SIG-M5 treated with dmso at 0.1 percent for 504 hours (cell line): ENCODE results near the gene RORB.
"Not testable (repeated sequence)": the region's sequence is repeated elsewhere in the genome, so short reads cannot be mapped to it uniquely, and the experiment has no call there.

Source experiments
- DNase-seq: peaks from one replicate; lab custom pipeline; 2025; ENCODE audit not compliant: unreplicated experiment; lab: John Stamatoyannopoulos, UW

RORB gene

GRCh38 chr9:74512416-74512815, 15.3 kb downstream of the RORB start:
- DNase-seq: no peak

GRCh38 chr9:74513221-74513620, 16.1 kb downstream of the RORB start:
- no peak for DNase-seq

DNA sequence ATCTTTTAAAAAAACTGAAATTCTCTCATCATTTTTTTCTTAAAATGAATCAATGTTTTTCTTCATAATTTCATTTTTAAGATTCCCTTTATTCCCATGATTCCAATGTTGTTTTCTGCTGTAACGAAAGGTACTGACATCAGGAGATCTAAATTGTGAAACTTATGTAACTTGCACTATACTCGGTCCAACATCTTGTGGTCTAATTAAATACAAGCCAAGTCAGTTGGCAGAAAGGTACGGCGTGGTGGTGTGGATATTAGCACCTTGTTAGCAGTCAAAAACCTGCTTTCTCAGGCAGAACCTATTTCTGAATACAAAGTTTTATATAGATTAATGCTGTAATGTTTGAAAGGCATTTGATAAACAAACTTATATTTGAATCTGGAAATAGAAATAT, 20.1 kb downstream of the RORB start:
- no peak for DNase-seq

GRCh38 chr9:74519419-74519818, 22.3 kb downstream of the RORB start:
- no peak for DNase-seq

DNA sequence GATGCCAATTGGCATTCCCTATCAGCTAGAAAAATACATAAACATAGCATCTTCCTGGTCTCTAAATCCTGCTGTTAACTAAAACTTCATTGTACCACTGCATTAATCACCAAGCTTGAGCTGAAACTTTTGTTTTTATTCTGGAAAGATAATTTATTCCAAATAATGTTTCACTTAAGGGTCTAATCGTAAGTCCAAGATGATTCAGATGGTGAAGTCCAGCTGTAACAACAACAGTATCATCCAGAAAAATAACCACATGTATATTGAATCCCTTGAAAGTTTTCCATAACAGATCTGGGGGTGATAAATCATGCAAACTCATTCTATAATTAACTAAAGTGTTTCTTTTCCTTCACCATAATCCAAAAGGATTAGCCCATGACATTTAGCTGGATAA, 23.9 kb downstream of the RORB start:
- DNase-seq: no peak

GRCh38 chr9:74524289-74524688, 27.2 kb downstream of the RORB start:
- no peak for DNase-seq

GRCh38 chr9:74526215-74526614, 29.1 kb downstream of the RORB start:
- DNase-seq: no peak

DNA sequence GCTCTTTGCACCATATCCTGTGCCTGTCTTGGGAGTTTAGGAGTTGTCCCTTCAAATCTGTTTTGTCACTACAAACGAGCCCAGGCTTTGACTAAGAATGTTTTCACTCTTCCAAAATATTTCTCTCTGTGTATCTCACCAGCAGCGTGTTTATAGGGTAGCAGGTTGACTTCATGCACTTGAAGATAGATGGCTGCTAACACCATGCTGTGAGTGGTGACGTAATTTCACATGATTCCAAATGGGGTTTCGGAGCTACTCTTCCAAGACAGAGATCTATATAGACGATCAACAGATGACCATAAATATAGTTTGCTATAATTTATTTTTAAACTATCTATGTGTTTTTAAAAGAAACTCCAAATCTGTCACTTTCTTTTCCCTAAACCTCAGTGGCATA, 30.6 kb downstream of the RORB start:
- DNase-seq: no peak

GRCh38 chr9:74528207-74528606, 31.1 kb downstream of the RORB start:
- DNase-seq: no peak

DNA sequence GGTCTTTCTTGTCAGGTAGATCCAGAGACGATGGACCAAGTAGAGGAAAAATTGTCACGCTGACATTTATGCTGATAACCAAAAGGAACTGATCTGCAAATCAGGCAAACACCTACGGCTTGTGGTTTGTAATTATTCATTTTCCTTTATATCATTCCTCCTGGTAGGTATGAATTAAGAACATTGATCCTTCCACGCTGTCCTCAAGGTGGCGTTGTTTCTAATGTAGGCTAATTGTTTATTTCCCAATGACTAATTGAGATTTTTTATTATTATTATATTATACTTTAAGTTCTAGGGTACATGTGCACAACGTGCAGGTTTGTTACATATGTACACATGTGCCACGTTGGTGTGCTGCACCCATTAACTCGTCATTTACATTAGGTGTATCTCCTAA, 33.3 kb downstream of the RORB start:
- DNase-seq: not testable (repeated sequence)

DNA sequence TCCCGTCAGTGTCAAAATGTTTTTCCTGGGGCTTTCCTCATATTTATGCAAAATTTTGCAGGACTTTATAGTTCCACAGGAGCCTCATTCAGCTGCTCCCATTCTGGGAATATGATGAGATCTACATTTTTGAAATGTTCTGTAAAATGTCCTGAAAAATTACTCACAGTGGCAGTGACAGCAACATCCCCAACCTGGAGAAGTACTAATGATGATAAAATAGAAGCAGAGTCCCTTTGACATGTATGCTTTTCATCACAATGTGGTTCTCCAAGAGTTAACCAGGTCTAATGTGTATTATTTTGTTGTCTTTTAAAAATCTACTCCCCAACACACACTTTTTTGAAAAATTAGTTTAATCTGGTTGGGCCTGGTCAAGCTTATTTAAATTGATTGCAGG, 36.1 kb downstream of the RORB start:
- DNase-seq: no peak

DNA sequence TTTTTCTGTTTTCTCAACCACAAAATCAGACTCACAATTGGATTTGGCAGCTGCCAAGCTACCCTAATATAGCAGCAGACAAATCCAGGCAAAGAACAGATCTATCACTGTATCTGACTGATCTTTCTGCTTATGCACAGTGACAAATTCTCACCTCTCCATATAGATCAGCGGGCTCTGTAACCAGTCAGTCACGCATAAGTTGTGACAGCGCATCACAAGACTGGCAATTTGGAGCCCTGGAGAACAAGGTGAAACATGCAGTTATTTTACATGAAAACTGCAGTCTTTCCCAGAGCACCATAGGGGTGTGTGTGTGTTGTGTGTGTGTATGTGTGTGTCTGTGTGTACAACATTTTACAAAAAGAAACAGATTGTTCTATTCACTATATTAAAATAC, 37.7 kb downstream of the RORB start:
- DNase-seq: no peak

DNA sequence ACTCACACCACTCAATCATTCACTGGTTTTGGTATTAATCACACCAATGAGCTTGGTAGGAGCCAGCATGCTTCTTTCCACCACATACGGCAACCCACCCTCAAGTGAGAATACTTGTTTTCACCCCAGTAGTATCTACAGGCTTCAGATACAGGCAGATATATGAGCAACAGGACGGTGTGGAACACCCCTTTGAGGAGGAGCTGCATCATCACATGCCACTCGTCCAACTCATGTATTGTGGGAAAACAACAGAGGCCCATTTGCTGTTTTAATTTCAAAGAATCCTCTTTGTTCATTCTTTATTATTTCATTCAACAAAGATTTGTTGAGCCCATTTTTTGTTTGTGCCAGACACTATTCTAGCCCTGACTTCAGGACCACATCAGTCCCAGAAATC, 46.0 kb downstream of the RORB start:
- DNase-seq: no peak

DNA sequence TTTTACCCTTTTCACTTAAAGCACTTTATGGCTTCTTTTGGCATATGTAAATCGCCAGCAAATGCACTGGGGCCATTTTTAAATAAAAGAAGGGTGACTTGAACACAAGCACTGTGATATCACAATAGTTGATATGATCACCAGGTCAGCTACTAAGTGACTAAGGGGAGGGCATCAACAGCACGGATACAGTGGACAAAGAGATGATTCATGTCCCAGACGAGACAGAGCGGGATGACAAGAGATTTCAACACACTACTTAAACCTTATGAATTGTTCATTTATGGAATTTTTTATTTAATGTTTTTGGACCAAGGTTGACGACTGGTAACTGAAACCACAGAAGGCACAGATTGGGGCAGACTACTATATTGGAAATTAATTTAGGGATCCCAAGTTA, 54.1 kb downstream of the RORB start:
- no peak for DNase-seq

- no peak for DNase-seq
Measured at GRCh38 chr9:74554751-74555419, 57.8 kb downstream of the RORB start.

- no peak for DNase-seq
Measured at GRCh38 chr9:74555565-74555964, 58.4 kb downstream of the RORB start.

GRCh38 chr9:74556685-74557084, 59.5 kb downstream of the RORB start:
- no peak for DNase-seq

- peak; percentile 16 for DNase-seq
Measured at GRCh38 chr9:74557571-74557970, 60.4 kb downstream of the RORB start.

DNA sequence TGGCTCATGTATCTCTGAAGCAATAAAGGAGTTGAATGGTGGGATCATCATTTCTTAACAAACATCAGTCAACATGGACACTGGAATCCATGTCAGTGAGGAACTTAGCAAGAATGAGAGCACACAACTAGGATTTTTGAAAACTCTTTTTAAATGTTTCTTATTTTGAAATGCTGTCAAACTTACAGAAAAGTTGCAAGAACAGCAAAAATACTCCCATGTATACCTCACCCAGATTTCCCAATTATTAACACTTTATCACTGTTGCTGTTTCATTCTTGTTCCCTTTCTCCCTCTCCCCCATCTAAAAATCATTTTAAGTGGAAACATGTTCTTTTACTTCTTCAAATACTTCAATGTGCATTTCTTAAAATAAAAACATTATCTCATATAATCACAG, 65.5 kb downstream of the RORB start:
- DNase-seq: no peak

DNA sequence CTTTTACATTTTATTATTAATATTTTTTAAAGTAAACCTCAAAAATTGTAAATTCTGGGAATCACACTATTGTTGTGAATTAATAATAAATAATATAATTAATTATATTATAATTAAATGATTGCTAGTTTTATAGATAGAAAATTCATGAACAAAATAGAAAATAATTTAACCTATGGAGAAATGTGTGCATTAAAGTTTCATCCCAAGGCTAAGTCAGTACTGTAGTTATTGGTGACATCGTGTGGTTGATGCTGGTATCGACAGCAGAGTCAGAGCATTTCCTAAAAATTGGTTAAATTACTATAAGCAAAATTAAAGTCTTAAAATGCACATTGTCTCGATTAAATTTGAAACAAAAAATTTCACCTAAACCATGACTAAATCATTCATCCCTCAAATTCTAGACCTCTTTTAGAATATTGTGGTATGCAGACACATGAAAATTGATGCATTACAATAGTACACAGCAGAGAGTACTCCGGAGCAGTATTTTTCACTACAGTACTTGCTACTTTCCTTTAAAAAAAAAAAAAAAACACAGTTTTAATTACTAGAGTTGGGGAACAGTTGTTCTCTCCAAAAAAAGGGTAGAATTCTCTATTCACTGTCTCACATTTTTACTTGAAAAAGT, 73.9 kb downstream of the RORB start:
- peak; percentile 46 for DNase-seq

DNA sequence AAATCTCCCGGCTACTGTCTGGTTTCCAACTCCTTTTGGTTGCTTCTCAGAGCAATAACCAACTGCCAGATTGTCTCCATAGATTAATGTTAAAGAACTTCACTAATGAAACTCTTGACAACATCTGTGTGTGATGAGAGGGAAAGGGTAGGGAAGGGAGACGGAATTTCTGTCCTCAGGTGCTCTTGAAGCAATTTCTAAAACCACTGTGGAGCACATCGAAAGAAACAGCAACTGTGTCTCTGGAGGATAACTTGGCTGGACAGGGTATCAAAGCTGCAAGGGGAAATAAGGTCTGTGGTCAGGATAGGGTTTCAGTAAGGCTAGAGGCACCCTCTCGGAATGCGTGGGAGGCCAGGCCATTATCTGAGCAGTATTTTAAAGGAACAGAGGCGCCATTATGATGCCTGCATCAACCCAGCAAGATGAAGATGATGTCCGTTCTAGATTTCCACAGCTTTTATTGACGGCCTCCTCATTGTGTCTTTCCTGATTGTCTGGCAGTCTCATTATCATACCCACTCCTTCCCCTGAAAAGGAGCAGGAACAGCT, 76.6 kb downstream of the RORB start:
- no peak for DNase-seq

DNA sequence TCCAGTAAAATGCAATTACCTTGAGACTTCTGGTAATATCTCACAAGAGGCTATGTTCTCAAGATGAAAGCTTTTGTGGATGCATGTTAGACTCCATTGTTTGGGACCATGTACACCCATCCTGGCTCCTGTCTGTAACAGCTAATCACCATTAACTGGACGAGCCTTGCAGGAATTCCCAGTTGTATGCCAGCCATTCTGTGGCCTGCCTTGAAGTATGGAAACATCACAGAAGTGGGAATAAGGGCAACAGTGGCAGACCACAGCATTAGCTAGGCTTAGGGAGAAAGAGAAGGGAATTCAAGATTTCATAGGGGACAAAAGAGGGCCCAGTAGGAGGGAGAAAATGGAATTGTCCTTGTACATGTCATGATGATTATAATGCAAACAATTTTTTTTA, 79.0 kb downstream of the RORB start:
- no peak for DNase-seq

DNA sequence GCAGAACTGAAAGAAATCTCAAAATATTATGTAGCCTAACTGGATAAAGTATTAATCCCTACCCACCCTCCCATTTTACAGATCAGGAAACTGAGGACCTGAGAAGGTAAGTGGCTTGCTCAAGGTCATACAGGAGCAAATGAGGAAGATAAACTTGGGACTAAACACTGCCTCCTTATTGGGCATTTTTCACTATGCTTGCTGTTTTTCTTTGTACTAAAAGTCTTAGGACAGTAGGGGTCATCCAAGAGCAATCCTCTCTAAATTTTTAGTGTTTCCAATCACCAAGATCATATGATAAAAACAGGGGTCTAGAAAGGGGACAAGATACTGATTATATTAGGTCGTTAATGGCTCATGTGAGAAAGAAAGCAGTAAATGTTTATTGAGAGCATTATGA, 80.8 kb downstream of the RORB start:
- peak; percentile 0 for DNase-seq
